GM12891 (cell line): ENCODE data around the gene EPYC.
"Not testable (repeated sequence)": the region's sequence is repeated elsewhere in the genome, so short reads cannot be mapped to it uniquely, and the experiment has no call there.

ENCODE experiments used
- DNase-seq: peaks from one replicate; pipeline ENCODE4 v3.0.0; 2011; ENCODE audit warnings: low spot score; ENCODE audit not compliant: insufficient read length
- FAIRE-seq: peaks from 2 replicates; lab custom pipeline; 2011; peaks lifted over from hg19 to GRCh38; lab: Jason Lieb, UNC
- PAX5 ChIP-seq: IDR thresholded peaks from 2 replicates; pipeline ENCODE4 v1.6.1; 2011; ENCODE audit warnings: low read length, moderate library complexity, mild to moderate bottlenecking; ENCODE audit not compliant: insufficient read depth, severe bottlenecking
- POLR2A ChIP-seq: IDR thresholded peaks from 2 replicates; pipeline ENCODE4 v1.6.1; 2011; ENCODE audit warnings: low read depth, low read length, control low read depth
- POLR2AphosphoS5 ChIP-seq: IDR thresholded peaks from 2 replicates; pipeline ENCODE4 v1.6.1; 2011; ENCODE audit warnings: low read depth, low read length, control low read depth
- POU2F2 ChIP-seq: IDR thresholded peaks from 2 replicates; pipeline ENCODE4 v1.6.1; 2011; ENCODE audit warnings: low read depth, mild to moderate bottlenecking, control low read depth, low read length, moderate library complexity
- SPI1 ChIP-seq: IDR thresholded peaks from 2 replicates; pipeline ENCODE4 v1.6.1; 2011; ENCODE audit warnings: low read depth, low read length, control low read depth
- TAF1 ChIP-seq: IDR thresholded peaks from 2 replicates; pipeline ENCODE4 v1.6.1; 2011; ENCODE audit warnings: low read depth, low read length, control low read depth

Gene EPYC

GRCh38 chr12:90991952-90992465 is 12.8 kb downstream of the EPYC start:
- no peak for FAIRE-seq

GRCh38 chr12:90990611-90991010 is 14.2 kb downstream of the EPYC start:
- FAIRE-seq (no peak), DNase-seq (no peak)
- TF ChIP-seq POLR2AphosphoS5 (no peak), POU2F2 (no peak), PAX5 (no peak), TAF1 (no peak), POLR2A (no peak), SPI1 (no peak)

More at GRCh38 chr12:90991952-90992465, 12.8 kb downstream of the EPYC start:
- no peak for DNase-seq
- TF ChIP-seq SPI1 (no peak), PAX5 (no peak), TAF1 (no peak), POLR2A (no peak), POU2F2 (no peak), POLR2AphosphoS5 (no peak)

GRCh38 chr12:90989686-90990111 is 15.1 kb downstream of the EPYC start:
- TF ChIP-seq POU2F2 (no peak), TAF1 (no peak), POLR2A (no peak)
- no peak for FAIRE-seq
- no peak for DNase-seq

GRCh38 chr12:90987520-90987919 is 17.3 kb downstream of the EPYC start:
- TF ChIP-seq PAX5 = no peak
- TF ChIP-seq POU2F2 = no peak
- TF ChIP-seq POLR2A = no peak
- no peak for TF ChIP-seq POLR2AphosphoS5
- TF ChIP-seq TAF1 = no peak
- TF ChIP-seq SPI1 = no peak
- FAIRE-seq = no peak

GRCh38 chr12:90987101-90987500 is 17.7 kb downstream of the EPYC start:
- TF ChIP-seq POLR2AphosphoS5 = no peak
- TF ChIP-seq PAX5 = no peak
- no peak for TF ChIP-seq POU2F2
- no peak for TF ChIP-seq TAF1
- TF ChIP-seq POLR2A = no peak
- TF ChIP-seq SPI1 = no peak
- no peak for FAIRE-seq

More at GRCh38 chr12:90987520-90987919, 17.3 kb downstream of the EPYC start:
- no peak for DNase-seq

GRCh38 chr12:90985331-90985730 is 19.4 kb downstream of the EPYC start:
- not testable (repeated sequence) for DNase-seq, FAIRE-seq

More at GRCh38 chr12:90987101-90987500, 17.7 kb downstream of the EPYC start:
- DNase-seq = no peak

GRCh38 chr12:90984114-90984513 is 20.7 kb downstream of the EPYC start:
- TF ChIP-seq SPI1 (no peak), POLR2A (no peak), POLR2AphosphoS5 (no peak), TAF1 (no peak), PAX5 (no peak), POU2F2 (no peak)
- DNase-seq = no peak
- no peak for FAIRE-seq

GRCh38 chr12:90982170-90982569 is 22.6 kb downstream of the EPYC start:
- no peak for TF ChIP-seq POLR2A
- TF ChIP-seq PAX5 = no peak
- TF ChIP-seq SPI1 = no peak
- TF ChIP-seq TAF1 = no peak
- TF ChIP-seq POU2F2 = no peak
- no peak for TF ChIP-seq POLR2AphosphoS5
- DNase-seq (no peak), FAIRE-seq (no peak)

GRCh38 chr12:90979951-90980350 is 24.8 kb downstream of the EPYC start:
- TF ChIP-seq SPI1 (no peak), PAX5 (no peak), TAF1 (no peak), POU2F2 (no peak), POLR2A (no peak), POLR2AphosphoS5 (no peak)
- DNase-seq = no peak
- no peak for FAIRE-seq

- FAIRE-seq = no peak
- TF ChIP-seq POLR2AphosphoS5 (no peak), PAX5 (no peak), SPI1 (no peak), POU2F2 (no peak), POLR2A (no peak)
- no peak for DNase-seq
Measured at GRCh38 chr12:90979019-90979418, 25.8 kb downstream of the EPYC start.
